Stimulated activated CD8-positive, alpha-beta memory T cell treated with anti-CD3 and anti-CD28 coated beads, Interleukin-15, amount 100 ng/mL, for 48 hours (primary cell): ENCODE measurements around the gene CCDC88C.

ENCODE experiments used
- DNase-seq, 2 donors: peaks; one replicate each; pipeline ENCODE4 v3.0.0-alpha.2; 2020; ENCODE audit warnings: low read depth in 2 of 2

Gene CCDC88C

DNA sequence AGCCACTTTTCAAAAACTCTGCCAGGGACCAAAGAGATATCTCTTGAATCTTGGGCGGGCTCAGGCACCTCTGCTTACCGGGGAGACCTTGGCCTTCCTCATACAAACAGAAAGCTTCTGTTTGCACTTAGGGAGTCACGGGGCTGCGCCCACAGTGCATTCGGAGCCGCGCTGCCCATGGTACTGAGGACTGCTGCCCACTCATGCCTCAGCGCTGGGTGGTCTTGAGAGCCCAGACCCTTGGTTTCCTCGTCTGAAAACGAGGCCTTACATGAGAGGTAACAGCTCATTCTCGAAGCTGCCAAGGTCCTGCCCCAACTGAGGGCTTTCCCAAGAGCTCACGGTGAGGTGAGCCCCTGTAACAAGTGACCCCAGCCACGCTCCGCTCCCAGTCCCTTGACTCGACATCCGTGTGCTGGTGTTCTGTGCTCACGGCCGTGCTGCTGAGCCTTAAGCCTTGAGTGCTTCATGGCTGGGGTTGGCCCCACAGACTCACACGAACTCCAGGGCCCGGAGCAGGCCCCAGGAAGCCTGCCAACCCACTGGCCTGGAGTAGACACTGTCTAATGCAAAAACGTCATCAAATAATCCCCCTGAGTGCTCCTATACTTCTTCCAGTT lies 125.7 kb downstream of the CCDC88C start:
- no peak for DNase-seq

DNA sequence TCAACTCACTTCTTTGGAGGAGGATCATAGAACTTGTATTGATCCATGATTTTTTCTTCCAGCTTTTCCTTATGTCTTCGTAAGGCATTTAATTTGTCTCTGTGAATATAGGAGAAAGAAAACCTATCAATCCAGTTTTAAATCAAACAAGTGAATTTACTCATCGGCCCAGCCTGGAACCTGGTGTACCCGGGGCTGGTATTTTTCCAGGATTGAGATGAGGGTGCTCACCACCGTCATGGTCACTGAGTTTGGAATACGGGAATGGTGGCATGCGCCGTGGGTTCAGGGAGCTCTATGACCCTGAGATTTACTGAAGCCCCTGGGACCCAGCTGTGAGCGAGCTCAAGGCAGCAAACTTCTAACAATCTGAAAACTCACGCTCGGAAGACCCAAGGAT lies 126.6 kb downstream of the CCDC88C start:
- no peak for DNase-seq

DNA sequence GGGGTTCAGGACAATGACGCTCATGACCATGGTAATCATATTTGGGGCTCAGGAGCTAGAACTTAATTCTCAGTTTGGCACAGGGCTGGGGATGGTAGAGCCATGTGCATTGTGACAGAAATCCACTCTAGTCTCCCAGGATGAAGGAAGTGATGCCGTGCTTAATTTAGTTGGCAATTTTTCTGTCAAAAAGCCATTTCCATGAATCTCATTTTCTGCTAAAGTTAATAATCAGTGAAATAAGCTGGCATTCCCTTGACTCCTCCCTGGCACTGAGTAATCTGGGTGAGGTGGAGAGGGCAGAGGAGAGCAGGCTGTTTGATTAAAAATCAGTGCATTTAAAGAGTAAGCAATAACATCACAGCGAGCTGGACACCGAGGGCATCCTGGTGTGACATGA lies 128.2 kb downstream of the CCDC88C start:
- DNase-seq, result no peak

DNA sequence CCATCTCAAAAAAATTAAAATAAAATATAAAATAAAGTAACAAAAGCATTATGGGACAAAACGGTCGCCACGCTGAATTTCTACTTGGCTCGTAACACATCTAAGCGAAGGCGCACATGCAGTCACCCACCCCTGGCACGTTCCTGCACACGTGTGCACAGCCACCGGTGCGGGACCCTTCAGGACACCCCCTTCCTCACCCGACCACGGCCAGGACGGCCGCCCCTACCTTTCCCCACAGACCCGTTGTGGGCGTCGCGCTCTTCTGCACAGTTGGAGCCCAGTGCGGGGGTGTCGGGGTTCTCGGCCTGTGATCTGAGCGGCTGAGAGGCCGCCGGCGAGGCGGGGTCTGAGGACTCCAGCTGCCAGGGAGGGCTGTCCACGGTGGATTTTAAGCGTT lies 128.7 kb downstream of the CCDC88C start:
- no peak for DNase-seq

DNA sequence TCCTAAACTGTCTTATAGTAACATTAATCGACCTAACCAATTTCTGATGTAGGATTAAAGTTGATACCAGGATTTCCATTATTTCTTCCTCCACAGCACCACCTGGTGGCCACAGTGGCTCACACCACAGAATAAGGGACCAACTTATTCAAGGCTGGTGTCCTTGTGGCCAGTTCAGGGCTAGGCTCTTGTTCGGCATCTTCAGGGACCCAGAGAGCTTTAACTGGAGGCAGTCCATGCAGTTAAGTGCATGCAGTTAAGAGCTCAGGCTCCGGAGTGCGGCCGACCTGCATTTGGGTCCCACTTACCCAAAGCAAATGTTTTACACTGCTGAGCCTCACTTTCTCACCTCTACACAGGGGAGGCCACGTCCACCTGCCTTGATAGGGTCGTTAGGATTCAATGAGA lies 131.1 kb downstream of the CCDC88C start:
- peak in 1 of 2 donors; percentile 47 for DNase-seq

DNA sequence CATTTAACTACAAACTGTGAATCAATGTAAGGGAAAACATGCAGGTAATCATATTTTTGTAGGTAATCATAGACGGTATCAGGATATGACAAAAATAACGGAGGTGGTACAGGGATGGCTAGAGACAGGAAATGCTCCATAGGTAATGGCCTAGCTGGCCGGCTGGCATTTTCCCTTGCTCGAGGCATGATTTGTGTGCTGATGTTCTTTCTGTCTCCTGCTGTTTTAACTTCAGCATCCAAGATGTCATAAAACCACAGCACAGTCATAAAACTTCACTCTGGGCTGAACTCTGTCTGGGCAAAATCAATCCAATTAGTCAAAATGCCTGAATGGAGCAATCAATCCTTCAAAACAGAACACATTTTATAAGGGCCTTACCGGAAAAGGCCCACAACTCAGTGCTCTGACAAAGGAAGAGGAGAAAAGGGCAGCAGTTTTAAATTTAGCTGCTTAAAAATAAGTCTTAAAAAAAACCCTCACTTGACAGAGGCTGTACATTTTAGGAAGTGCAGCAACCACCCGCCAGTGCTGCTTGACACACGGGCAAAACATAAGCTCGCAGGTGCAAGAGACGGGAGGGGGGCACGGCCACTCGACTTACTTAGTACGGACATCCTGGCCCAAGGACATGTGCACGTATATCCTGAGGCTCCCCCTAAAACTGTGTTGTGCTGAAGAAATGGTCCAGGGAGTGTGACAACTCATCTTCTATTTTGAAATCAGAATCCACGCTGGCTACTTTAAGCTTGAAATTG lies 132.7 kb downstream of the CCDC88C start:
- no peak for DNase-seq

DNA sequence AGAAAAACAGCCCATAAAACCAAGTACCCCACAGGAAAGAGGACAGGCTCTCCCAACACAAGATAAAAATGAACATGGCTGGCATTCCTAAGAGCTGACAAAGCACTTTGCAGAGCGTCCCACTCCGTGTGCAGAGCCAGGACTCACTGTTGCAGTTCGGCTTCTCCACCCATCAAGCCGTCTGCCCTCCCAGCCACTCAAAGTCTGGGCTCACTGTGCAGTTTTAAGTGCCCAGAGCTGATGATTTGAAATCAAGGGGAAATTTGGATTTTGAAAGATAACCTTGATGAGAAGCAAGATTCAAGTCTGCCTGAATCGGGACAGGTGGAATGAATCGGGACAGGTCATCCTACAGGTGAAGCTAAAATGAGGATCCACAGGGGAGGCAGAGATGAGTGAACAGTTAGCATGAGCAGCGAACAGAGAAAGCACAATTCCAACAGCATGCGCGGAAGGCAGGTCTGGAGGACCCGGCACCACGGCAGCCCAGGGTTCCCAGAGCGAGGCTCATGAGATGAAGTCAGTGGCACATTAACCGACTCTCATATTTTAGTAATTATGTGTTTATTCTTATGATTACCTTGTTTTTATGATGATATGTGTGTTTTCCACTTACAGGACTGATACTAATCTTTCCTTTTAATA lies 133.4 kb downstream of the CCDC88C start:
- no peak for DNase-seq

DNA sequence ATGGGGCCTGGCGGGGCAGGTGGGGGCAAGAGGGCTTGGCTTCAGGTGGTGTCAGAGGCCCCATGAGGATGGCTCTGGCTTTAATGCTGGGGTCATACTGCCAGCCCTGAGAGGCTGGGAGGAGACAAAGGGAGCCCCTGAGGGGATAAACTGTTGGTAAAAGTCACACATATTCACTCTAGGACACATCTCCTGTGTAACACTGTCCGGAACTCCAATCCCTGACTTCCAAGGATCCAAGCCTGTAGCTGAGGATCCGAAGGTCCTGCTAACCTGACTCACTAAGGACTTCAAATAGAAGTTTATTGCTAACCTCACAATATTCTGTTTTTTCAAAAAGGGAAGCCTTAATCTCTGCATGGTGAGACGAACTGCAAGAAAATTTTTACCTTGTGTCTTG lies 134.0 kb downstream of the CCDC88C start:
- no peak for DNase-seq

DNA sequence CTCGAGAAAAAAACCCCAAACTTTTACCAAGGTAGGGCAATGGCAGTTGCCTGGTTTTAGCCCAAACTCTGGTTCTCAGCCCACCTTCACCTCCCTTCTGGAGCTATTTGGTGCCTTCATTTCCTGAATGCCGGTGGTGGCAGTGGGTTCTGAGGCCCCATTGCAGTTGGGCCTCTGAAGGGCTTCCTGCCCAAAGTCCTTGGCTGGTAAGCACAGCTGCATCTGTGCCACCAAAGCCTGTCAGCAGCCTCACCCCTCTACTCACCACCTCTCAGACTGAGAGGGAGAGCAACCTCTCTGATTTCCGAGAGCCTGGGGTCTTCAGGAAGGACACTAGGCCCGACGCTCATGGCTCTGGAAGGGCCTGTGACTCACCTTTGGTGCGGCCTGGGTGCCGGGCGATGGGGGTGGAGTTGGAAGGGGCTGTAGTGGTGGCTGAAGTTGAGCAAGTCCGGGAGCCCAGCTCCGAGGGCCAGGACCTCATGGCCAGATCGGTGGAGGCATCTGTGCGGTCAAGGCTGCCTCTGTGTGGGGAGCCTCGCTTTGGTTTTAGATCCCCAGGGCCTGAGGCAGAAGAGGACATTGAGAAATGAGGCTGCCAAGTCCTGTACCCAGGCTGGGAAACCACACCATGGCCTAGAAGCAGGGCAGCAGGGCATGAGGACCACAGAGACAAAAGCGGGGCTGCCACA lies 134.5 kb downstream of the CCDC88C start:
- no peak for DNase-seq

DNA sequence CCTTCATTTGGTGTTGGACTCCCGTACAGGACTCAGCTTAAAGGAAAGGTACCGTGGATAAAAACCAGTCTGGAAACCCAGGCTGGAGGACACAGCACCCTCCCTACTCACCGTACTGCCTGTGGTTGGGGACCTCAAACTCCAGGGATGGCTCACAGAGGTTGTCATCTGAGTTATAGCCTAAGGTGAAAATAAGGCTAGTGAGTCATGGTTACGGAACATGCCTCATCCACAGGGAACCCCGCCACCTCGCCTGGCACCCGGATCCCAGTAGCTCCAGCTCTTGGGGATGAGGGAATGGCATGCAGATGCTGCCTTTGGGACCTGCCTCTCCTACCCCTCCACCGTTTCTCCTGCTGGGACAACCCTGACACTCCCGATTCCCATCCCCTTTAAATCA lies 136.3 kb downstream of the CCDC88C start:
- DNase-seq, result no peak

DNA sequence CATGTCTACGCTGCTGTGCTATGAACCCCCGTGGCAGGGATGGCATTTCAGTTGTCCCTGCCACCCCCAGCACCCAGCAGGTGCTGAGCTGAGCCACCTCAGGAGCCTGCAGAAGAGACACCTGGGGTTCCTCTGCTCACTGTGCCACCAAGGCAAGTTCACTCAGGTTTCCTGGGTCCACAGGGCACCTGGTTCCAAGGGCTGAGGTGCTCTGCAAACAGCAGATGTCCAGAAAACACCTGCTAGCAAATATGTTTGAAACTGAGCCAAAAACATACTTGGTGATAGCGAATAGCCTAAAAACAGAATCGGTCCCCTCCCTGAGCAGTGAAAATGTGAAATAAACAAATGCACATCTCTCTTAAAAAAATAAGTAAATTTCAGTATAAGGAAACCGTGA lies 137.5 kb downstream of the CCDC88C start:
- no peak for DNase-seq

DNA sequence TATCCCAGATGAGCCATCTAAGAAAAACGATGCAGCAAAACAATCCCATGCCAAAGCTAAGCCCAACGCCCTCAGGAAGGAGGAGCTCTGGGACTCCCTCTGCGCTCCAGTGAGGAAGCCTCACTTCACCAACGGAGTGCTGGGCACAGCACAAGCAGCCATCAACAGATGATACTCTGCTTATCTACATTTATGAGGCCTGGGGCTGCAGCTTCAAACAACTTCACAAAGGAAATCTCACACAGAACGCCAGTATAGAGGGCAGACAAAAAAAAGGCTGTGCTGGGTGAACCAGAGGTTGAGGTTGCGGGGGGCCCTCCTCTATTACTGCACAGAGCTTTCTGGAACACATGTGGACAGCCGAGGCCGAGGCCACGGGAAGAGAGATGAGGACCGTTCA lies 138.3 kb downstream of the CCDC88C start:
- no peak for DNase-seq

DNA sequence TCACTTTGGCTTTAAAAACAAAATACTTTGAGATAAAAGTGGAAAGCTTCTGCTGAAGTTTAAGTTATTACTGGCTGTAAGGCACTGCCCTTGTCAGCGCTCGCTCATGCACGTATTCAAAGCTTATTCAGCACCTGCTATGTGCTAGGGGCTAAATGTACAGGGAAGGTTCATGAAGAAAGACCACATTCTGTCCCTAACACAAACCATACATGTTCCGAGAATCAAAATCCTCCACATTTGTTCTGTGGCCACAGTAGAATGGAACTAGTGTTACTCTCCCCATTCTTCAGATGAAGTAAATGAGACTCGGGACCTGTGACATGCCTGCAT lies 139.3 kb downstream of the CCDC88C start:
- no peak for DNase-seq

DNA sequence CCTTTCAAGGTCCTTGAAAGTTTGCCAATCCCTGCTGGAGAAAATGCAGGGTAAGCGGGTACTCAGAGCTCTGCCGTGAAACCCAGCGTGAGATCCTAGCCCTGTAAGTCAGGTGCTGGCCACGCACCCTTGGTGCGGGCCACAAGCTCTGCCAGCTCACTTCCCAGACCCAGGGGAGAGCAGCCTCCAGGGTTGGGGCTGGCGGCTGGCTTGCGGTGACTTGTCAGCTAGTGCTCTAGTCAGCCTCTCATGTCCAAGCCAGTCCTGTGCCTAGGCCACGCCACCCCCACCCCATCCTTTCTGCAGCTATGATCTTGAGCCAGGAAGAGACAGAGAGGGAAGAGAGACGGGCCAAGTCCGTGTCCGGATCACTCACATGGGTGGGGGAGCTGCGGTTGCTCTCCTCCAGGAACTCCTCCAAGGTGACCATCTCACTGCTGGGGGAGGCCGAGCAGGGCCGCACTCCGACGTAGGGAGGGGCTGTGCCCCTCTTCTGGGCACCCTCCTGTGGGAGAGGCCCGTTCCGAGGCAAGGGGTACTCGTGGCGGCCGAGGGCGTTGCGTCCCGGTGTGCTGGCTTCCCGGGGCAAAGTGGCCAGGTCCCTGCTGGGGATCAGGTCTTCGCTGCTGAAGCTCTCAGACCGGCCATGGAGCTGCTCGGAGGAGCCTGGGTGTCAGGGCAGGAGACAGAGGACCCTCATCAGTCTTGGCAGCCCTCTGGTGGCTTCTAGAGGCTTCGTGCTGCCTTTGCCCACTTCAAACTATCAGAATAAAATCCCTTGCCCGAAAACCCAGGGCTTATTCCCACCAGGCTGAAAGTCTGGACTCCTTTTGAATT lies 139.9 kb downstream of the CCDC88C start:
- DNase-seq, result no peak

DNA sequence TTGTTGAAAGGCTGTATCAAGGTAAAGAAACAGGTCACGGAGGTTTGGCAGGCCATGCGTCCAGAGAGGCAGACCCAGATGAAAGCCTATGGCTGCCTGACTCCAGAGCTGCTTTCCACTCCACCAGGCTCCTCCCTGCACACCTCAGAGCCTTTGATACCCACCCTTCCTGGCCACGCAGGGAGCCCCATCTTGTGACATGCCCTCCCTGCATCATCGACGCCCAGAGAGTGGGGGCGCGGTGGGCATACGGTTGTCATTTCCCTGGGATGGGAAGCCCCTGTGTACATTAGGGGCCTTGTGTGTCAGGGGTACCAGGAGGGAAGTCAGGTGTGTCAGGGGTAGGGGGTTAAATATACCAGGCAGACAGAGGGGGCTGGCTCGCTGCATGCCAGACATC lies 142.8 kb downstream of the CCDC88C start:
- no peak for DNase-seq

DNA sequence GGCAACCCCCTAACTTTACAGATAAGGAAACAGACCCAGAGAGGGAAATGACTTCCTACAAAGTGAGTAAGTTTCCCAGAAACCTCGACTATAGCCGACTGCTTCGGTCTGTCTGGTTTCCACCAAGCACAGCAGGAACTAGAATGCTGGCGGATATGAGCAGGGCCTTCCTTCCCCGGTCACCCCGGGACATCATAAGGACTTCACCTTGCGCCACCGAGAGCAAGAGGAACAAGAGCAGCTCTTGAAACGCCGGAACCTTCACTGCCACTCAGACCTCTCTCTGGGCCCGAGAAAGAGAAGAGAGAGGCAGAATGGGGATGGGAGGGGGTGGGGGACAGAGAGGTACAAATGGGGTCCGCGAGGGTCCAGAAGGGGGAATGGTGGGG lies 143.7 kb downstream of the CCDC88C start:
- no peak for DNase-seq

DNA sequence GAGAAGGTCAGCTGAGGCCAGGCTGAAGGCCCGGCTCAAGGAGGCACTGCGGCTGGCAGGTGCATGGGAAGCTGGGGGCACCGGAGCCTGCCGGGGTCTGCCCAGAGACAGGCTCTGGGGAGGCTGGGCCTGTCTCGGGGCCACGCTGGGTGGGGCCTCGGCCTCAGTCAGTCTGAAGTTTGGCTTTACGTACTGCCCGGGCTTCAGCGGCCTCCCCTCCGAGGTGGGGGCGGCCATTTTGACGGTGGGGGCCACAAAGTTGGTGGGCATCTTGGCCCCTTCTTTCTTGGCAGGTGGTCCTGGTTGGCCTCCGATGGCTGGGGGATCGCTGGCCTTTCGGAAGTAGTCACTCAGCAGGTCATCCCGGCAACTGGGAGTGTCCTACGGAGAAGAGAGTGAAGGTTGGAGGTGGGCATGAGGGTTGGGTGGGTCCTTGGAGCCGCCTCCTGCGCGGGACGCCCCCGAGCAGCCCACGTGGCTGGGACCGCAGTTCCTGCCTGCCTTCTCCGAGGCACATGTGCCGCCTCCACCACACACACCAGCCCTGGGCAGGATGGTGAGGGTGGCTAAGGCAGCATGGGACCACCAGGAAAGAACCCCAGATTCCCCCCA lies 144.2 kb downstream of the CCDC88C start:
- no peak for DNase-seq

DNA sequence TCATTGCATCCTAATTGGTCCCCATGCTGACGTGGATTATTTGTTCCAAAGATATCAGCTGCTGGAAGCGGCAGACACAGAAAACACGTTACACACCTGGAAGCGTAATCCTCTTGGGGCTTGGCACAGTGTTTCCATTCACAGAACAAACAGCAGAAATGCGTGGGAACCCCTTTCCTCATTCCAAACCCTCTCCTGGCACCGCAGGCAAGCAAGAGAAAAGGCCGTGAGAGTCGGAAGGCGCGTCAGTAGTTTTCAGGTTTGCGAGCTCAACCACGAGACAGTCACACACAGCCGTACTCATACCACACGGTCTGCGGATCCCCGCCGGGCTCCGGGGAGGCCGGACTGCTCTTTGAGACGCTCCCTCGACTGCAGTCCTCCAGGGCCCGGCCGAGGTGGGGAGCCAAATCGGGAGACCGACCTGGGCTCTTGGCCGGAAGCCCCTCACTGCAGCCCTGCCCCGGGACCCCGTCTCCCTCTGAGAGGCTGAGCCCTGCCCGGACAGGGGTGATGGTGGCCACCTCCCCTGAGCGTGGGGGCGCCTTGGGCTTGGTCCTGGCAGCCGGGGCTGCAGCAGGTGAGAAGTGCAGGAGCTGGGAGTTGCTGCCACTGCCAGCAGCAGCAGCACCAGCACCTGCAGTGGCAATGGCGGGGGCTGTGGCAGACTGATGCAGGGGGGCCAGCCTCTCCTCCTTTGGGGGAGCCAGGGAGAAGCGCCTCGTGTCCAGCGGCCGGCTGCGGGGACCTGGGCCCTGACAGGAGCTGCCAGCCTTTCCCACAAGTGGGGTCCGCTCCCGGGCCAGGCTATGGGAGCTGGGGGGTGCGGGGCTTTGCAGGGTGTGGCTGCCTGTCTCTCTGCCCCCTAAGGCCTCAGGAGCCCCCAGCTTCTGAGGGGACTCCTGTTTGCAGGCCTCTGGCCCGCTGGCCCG lies 145.0 kb downstream of the CCDC88C start:
- no peak for DNase-seq

DNA sequence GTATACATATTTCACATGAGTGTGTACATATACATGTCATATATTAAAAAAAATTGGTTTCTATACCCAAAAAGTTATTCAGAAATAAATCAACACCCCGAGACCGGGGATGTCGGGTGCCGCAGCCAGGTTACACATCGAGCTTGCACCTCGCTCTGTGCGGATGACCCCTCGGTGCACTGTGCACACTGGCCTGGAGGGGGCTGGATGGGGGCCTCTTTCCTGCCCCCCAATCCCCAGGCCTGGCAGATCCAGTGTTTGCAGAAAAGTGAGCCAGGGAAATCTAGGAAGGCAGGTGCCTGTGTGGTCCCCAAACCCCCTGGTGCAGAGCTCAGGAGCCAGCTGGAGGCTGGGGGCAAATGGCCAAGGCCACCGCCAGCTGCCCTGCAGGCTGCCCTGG lies 146.0 kb downstream of the CCDC88C start:
- no peak for DNase-seq

DNA sequence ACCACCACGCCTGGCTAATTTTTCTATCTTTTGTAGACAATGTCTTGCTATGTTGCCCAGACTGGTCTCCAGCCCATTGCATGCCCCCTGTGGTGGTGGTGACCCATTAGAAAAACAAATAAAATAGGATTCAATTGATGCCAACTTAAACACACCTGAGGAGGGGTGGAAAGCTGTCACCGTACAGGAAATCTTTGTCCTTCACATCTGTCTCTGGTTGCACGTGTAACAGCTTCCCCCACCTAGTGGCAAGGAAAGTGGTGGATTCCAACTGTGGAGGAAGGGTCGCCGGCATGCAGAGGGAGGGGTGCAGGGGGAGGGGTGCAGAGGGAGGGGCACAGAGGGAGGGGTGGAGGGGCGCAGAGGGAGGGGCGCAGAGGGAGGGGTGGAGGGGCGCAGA lies 147.0 kb downstream of the CCDC88C start:
- DNase-seq, result no peak
